IPS-11a (cell line): ENCODE results near the gene PNMA6E.
"Not testable (repeated sequence)": the region's sequence is repeated elsewhere in the genome, so short reads cannot be mapped to it uniquely, and the experiment has no call there.

ENCODE experiments used
- H3K4me3 ChIP-seq: one replicate; pipeline ENCODE4 v1.5.1; 2013; ENCODE audit warnings: low read depth, low read length, control low read depth

Gene PNMA6E

GRCh38 chrX:153387987-153388721, 13.0 kb downstream of the PNMA6E start:
- H3K4me3 ChIP-seq, result no peak overlapping the region

DNA sequence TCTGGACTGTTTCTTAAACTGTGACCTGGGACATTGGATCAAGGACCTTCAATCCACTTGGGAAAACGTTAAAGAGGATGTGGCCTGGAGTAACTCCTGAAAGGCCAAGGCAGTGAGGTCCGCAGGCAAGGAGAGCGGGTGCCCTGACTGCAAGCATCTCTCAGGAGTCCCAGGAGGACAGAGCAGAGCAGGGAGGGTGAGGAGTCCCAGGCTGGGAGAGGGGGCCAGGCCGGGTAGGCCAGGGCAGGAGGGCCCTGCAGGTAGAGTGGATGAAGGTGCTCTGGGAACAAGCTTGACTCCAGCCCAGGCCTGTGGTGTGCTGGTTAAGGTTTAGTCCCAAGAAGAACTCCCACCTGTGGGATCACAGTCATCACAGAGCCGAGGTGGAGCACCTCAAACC, 13.8 kb downstream of the PNMA6E start:
- no peak overlapping the region for H3K4me3 ChIP-seq

DNA sequence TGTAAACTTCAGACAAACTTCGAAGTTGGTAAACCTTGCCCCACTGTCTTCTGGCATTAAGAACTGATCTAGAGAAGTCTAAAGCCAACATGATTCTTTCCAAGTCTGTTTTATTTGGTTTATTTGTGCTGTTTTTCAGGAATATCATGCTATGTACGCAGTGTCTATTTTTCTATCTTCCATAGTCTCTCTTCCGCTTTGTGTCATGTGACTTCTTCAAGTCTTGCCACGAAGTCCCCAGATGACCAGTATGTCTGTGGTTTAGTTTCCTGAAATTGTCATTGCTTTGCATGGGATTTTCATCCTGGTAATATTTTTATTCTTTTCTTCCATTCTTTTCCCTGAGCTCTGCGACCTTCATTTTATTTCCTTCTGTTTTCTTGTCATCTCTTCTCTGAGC, 15.1 kb downstream of the PNMA6E start:
- H3K4me3 ChIP-seq, result no peak overlapping the region

DNA sequence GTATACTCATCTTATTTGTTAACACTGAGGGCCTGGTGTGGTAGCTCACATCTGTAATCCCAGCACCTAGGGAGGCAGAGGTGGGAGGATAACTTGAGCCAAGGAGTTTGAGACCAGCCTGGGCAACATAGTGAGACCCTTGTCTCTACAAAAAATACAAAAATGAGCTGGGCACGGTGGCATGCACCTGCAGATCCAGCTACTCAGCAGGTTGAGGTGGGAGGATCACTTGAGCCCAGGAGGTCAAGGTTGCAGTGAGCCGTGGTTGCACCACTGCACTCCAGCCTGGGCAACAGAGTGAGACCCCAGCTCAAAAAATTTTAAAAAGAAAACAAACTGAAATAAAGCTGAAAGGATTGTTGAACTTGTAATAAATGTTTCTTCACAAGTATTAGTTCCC, 16.2 kb downstream of the PNMA6E start:
- H3K4me3 ChIP-seq, result not testable (repeated sequence)

GRCh38 chrX:153384390-153384789, 16.8 kb downstream of the PNMA6E start:
- H3K4me3 ChIP-seq, result no peak overlapping the region

GRCh38 chrX:153382563-153383482, 18.3 kb downstream of the PNMA6E start:
- no peak overlapping the region for H3K4me3 ChIP-seq

GRCh38 chrX:153381684-153382532, 19.2 kb downstream of the PNMA6E start:
- H3K4me3 ChIP-seq, result no peak overlapping the region

DNA sequence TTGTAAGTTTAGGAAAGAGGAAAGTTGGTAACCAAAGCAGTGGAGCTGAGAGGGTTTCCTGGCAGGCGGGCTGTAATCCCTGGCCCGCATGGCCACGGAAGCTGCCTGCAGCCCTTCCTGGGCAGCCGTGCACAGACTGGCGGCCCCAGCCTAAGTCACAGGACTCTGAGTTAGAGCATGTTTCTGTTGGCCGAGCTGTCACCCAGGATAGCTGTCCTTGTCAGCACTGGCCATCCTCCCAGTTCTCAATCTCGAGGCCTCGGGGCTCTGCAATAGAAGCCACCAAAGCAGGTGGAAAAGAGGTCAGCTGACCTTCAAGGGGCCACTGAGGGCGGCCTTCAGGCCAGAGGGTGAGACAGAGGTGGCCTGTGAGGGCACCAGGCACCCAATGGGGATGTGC, 20.5 kb downstream of the PNMA6E start:
- H3K4me3 ChIP-seq, result no peak overlapping the region

DNA sequence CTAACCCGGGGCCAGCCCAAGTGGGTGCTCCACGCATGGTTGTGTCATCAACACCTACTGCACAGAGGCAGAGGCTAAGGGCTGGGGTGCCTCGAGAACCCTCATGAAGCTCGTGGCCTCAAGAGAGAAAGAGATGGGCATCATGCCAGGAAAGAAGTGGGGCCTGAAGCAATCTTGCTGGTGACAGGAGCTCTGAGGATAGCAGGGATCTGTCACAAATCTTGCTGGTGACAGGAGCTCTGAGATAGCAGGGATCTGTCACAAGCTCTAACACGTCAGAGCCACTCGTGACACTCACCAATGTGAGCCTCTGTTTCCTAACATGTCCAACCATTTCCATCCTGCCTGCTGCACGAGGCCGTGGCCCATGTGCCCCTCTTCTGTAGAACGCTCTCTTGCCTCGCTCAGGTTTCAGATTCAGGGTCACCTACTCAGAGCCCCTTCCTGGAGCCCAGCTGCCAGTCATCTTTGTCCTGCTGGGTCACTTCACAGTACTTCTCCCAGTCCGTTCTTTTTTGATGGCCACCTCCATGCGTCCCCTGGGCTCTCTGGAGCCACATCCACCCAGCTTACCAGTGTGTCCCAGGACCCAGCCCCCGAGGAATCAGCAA, 21.1 kb downstream of the PNMA6E start:
- H3K4me3 ChIP-seq, result no peak overlapping the region

DNA sequence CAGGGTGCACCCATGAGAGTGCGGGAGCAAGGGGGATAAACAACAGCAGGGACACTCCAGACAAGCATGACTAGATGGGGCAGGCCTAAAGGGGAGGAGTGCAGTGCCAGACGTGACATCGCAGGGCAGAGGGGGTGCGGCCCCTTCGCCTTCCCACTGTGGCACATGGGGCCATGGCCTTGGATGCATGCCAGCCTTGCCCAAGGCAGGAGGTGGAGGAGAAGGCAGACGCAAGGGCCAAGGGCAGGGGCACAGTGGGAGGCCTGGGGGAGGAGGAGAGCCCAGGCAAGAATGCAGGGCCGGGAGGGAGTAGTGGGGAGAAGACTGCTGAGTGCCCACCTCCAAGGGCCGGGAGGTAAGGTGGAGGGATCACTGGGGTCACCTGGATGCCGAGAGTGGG, 21.6 kb downstream of the PNMA6E start:
- H3K4me3 ChIP-seq, result no peak overlapping the region

DNA sequence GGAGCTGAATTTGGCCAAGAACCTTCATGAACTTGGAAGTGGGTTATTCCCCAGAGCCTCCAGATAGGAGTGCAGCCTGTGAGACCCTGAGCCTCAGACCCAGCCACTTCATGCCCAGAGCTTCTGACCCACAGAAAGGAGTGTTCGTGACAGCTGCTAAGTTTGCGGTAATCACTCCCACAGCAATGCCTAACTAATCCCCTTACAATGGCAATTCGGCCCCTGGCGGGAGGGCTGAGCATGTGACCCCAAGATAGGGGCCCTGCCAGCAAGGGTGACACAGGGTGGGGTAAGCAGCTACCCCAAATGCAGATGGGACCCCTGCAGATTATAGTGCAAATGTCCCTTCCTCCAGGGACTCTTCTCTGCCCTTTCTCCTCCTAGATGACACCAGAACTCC, 22.5 kb downstream of the PNMA6E start:
- H3K4me3 ChIP-seq, result no peak overlapping the region

GRCh38 chrX:153377727-153378126, 23.4 kb downstream of the PNMA6E start:
- no peak overlapping the region for H3K4me3 ChIP-seq

- no peak overlapping the region for H3K4me3 ChIP-seq
Measured at GRCh38 chrX:153375571-153375970, 25.6 kb downstream of the PNMA6E start.

- H3K4me3 ChIP-seq, result no peak overlapping the region
Measured at GRCh38 chrX:153374426-153374825, 26.7 kb downstream of the PNMA6E start.

GRCh38 chrX:153372949-153373348, 28.2 kb downstream of the PNMA6E start:
- no peak overlapping the region for H3K4me3 ChIP-seq

GRCh38 chrX:153371256-153371655, 29.9 kb downstream of the PNMA6E start:
- H3K4me3 ChIP-seq, result no peak overlapping the region

- H3K4me3 ChIP-seq, result no peak overlapping the region
Measured at GRCh38 chrX:153370293-153371055, 30.7 kb downstream of the PNMA6E start.

DNA sequence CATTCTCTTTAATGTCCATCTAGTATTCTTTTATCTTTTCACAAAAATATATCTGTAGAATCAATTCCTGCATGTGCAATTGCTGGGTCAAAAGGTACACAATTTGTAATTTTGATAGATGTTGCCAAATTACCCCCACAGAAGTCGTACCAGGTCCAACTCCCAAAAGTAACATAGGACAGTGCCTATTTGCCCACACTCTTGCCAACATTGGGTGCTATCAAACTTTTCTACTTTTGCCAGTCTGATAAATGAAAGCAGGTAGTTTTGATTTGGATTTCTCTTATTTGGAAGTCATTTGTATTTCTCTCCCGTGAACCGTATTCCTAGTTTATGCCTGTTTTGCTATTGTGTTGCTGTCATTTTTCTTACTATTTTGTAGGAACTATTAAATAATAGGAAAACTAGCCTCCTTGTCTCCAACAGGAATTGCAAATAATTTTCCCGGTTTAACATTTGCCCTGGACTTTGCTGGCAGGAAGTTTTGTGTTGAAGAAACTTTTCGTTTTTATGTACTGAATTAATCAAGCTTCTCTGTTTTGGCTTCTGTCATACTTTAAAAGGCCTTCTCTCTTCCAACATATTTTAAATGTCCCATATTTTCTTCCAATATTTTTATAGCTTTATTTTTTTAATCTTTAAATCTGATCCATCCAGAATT, 34.1 kb downstream of the PNMA6E start:
- H3K4me3 ChIP-seq, result no peak overlapping the region

DNA sequence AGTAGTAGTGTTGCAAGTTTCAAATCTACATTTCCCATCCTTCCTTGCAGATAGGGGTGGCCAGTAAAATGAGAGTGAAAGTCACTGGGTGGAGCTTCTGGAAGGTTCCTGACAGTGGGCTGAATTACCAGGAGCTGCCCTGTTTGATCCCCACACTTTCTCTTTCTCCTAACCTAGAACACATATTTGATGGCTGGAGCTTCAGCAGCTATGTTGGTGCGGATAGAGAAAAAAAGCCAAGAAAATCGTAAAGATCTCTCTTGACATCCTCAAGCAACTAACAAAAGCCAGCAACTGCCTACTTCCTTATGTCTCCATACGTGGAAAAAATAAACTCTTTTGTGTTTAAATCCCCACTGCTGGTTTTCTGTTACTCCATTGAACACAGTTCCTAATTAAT, 35.0 kb downstream of the PNMA6E start:
- H3K4me3 ChIP-seq, result no peak overlapping the region

- no peak overlapping the region for H3K4me3 ChIP-seq
Measured at GRCh38 chrX:153365670-153366069, 35.5 kb downstream of the PNMA6E start.
